HG02885 (cell line): ENCODE measurements around the gene IYD.

Source experiments
- ATAC-seq: cut with Tn5 transposase; IDR thresholded peaks from one replicate; pipeline ENCODE4 v1.9.1; 2021; ENCODE audit warnings: mild to moderate bottlenecking; ENCODE audit not compliant: unreplicated experiment, poor library complexity

The IYD gene

DNA sequence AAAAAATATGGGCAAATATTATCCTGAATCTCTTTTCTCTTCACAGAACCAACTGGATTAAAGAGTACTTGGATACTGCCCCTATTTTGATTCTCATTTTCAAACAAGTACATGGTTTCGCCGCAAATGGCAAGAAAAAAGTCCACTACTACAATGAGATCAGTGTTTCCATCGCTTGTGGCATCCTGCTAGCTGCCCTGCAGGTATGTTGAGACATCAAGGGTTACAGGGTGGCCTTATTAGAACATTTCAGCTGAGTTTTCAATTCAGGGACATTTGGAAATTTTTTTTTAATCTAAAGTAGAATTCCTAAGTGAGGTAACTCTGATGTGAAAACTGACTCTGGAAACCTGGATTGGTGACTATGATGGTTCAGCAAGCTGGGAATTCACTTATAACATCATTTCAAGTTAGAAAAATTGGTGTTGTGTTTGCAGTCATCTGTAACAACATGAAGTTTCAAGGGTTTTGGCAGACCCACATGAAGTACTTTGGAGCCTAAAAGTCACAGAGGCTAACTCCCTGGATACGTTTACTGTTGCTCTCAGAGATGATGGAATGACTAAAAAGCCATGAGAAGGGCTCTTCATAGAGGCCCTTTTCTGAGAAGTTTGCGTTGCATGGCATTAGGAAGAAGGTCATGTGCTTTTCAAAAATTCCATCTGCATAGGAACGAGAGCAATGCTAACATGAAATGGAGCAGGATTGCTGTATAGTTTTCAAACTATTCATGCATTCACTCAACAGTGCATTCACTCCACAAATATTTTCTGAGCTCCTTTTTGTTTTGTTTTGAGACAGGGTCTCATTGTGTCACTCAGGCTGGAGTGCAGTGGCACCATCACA is 25.5 kb downstream of the IYD start:
- no peak for ATAC-seq

- ATAC-seq = no peak
These were observed 26.1 kb downstream of the IYD start for GRCh38 chr6:150394899-150395295.

GRCh38 chr6:150395388-150396009 is 26.7 kb downstream of the IYD start:
- ATAC-seq = peak; percentile 69

DNA sequence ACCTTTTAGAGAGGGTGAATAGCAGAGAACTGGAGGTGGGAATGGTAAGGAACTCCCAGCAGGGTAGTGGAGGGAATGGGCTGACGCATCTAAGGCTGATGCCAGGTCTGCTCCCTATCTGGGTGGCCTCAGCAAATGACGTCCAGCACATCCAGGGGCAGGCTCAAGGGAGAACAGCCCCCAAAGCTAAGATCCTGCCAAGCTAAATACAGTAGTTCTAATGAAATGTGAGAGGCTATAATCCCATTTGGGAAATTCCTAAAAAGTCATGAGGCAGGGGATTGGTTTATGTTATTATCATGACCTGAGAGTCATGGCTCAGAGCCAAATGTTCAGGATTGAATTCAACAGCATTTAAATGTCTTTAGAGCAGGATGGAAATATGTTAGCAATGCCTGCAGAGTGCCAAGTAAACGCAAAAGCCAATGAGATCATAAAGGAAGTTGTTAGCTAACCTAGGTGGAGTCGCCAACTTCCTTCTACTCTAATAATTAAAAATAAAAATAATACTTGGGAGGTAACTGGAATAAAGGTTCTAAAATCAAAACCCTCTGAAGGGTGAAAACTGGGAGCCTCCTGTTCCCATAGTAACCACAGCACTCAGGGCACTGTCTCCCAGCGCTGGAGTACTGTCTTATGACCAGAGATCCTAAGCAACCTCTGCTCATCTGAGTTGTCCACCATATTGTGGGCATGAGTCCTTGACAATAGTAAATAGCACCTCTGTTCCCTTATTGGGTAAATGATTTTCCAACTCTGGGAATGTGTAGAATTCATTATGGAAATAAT is 34.8 kb downstream of the IYD start:
- no peak for ATAC-seq

GRCh38 chr6:150406948-150407347 is 38.1 kb downstream of the IYD start:
- no peak for ATAC-seq

- ATAC-seq = no peak
These were observed 40.0 kb downstream of the IYD start for GRCh38 chr6:150408842-150409241.

- no peak for ATAC-seq
These were observed 40.8 kb downstream of the IYD start for GRCh38 chr6:150409576-150410066.

GRCh38 chr6:150410399-150410798 is 41.6 kb downstream of the IYD start:
- ATAC-seq = no peak

- ATAC-seq = no peak
These were observed 42.1 kb downstream of the IYD start for GRCh38 chr6:150410906-150411305.

DNA sequence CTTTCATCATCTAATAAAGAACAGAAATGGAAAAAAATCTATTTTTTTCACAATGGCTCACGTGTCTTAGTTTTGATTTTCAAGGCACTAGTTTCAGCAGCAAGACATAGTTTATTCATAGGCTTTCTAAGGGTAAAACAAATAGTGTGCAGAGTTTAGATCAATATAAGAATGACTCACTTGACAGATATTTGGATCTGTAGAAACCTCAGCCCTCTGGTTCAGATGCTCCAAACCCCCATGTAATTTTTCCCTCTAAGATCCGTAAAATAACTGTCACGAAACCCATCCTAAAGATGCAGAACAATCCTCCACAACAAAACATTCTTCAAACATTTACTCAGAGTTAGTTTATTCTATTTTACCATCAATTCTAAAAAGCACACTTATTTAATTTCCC is 43.4 kb downstream of the IYD start:
- ATAC-seq = no peak

- no peak for ATAC-seq
These were observed 44.4 kb downstream of the IYD start for GRCh38 chr6:150413198-150413597.

GRCh38 chr6:150413781-150414281 is 45.0 kb downstream of the IYD start:
- ATAC-seq = no peak

DNA sequence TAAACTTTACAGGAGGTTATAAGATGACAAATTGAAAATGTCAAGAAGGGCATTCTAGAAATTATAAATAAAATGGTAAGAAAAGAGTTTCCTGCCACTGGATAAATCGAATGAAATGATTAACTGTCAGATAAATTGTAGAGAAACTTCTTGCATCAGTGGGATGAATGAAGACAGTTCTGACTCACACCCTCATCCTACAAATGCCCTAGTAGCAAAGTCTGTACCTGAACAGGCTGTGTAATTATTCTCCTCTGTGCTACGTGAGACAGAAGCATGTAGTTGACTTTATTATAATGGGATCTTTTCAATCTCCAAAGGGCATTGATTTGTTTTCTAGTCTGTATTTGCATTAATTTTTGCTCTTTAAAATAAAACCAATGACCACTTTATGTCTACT is 47.3 kb downstream of the IYD start:
- no peak for ATAC-seq

- ATAC-seq = no peak
These were observed 48.4 kb downstream of the IYD start for GRCh38 chr6:150417250-150417649.

- ATAC-seq = peak; percentile 74
These were observed 49.4 kb downstream of the IYD start for GRCh38 chr6:150417899-150418826.

DNA sequence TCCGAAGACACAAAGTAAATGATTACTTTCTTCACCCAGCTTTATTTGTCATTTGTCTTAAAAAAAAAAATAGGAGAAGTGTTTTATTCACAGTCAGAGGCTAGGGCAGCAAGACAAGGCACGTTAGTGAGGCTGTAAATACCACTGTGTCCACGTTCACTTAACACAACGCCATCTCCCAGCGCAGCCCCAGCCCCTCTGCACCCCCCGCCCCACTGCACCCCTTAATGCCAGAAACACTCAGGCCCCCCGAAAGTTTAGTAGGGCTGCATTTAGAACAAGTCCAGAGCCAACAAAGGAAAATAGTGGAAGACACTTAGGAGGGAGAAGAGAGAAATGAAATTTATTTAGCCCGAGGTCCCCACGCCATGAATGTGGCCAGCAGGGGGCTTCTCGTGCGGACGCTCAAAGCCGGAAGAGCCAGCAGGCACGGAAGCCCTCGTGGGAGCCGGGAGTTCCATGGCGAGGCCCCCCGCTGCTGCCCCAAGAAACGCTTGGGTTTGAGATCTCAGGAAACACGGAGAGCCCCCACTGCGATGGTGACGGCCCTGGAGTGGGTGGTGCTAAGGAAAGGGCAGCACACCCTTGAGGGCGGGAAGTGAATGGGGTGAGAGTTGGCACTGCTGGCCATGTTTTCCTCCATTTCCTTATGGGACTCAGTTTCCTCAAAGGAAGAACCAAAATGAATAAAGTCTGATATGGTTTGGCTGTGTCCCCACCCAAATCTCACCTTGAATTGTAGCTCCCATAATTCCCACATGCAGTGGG is 50.2 kb downstream of the IYD start:
- no peak for ATAC-seq

GRCh38 chr6:150420428-150420827 is 51.6 kb downstream of the IYD start:
- no peak for ATAC-seq

- no peak for ATAC-seq
These were observed 52.1 kb downstream of the IYD start for GRCh38 chr6:150420926-150421325.

DNA sequence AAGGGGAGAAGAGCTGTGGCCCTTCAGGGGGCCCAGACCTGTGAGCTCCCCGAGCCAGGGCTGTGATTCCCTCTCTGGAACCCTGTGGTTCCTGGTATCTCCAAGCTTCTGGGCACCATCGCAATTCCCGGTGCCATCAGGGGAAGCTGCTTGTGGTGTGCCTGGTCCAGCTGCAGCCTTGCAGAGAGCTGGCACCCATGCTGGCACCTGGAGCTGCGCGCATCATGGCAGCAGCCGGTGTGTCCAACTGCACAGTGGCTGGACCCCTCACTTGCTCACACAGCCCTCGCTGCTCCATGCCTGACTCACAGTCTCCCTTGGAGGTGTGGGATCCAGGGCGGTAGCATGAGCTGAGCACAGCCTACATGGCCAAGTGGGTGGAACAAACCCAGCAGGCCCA is 56.7 kb downstream of the IYD start:
- ATAC-seq = no peak
